Central memory CD8-positive, alpha-beta T cell (primary cell): ENCODE results near the gene DAPK3.

ENCODE experiments used
- ATAC-seq: fragments of 150-1000 bp; cut with Tn5 transposase; replicated peaks from 2 replicates; pipeline ENCODE4 v1.10.0; 2022; ENCODE audit warnings: mild to moderate bottlenecking, moderate FRiP score, moderate number of reproducible peaks; ENCODE audit not compliant: poor library complexity, severe bottlenecking; ENCODE audit errors: extremely low read depth
- DNase-seq, 2 donors: peaks; one replicate each; pipeline ENCODE4 v3.0.0; 2021; ENCODE audit warnings: low spot score in 2 of 2
- H3K27ac Mint-ChIP-seq: one replicate; pipeline ENCODE4 v1.8.0; 2022; ENCODE audit warnings: low read depth, mild to moderate bottlenecking, moderate library complexity, mixed read lengths
- H3K27me3 Mint-ChIP-seq: one replicate; pipeline ENCODE4 v1.8.0; 2022; ENCODE audit warnings: mixed read lengths
- H3K36me3 Mint-ChIP-seq: one replicate; pipeline ENCODE4 v1.8.0; 2022; ENCODE audit warnings: mild to moderate bottlenecking, moderate library complexity, mixed read lengths; ENCODE audit not compliant: insufficient read depth
- H3K4me1 Mint-ChIP-seq: one replicate; pipeline ENCODE4 v1.8.0; 2022; ENCODE audit warnings: mixed read lengths
- H3K4me3 Mint-ChIP-seq: one replicate; pipeline ENCODE4 v1.8.0; 2022; ENCODE audit warnings: mild to moderate bottlenecking, moderate library complexity, mixed read lengths
- H3K9me3 Mint-ChIP-seq: one replicate; pipeline ENCODE4 v1.8.0; 2022; ENCODE audit warnings: mixed read lengths

The DAPK3 gene

GRCh38 chr19:3980353-3981251, 9.7 kb upstream of the DAPK3 start:
- peaks cover 93% of the 10 kb centered on the region for H3K36me3 Mint-ChIP-seq
- no peak for DNase-seq
- peaks cover 38% of the 10 kb centered on the region for H3K4me1 Mint-ChIP-seq
- H3K27me3 Mint-ChIP-seq = no peaks in the 10 kb centered on the region
- H3K9me3 Mint-ChIP-seq = no peaks in the 10 kb centered on the region
- peak overlapping the region; percentile 95 for H3K27ac Mint-ChIP-seq
- H3K4me3 Mint-ChIP-seq = peak overlapping the region; percentile 37
- no peak for ATAC-seq

DNA sequence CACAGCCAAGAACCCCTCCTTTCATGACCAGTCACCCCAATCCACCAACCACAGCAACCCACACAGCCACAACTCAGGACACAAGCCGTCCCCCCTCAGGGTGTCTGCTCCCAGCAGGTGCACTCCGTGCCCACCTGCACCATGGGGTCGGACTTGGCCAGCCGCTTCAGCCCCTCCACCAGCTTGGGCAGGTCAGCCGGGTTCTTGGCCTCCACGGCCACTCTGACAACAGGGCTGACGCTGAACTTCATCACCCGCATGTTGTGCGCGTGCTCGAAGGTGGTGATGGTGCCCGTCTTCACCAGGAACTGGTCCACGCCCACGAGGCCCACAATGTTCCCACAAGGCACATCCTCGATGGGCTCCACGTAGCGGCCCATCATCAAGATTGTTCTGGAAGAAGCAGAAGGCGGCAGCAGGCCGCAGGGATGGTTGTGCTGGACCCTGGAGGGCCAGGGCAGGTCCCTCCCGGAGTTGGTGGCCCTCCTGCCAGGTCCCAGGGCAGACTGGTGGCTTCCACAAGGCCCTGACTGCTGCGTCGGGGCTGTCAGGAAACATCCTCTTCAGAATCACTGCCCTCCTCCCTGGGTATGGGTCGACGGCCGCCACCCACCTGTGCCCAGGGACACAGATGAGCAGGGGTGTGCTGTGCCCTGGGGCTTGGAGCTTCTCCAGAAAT, 8.9 kb upstream of the DAPK3 start:
- no peaks in the 10 kb centered on the region for H3K27me3 Mint-ChIP-seq
- ATAC-seq = no peak
- H3K36me3 Mint-ChIP-seq = peaks cover 94% of the 10 kb centered on the region
- no peak for DNase-seq
- H3K27ac Mint-ChIP-seq = no peak overlapping the region
- no peaks in the 10 kb centered on the region for H3K9me3 Mint-ChIP-seq
- peaks cover 30% of the 10 kb centered on the region for H3K4me1 Mint-ChIP-seq
- H3K4me3 Mint-ChIP-seq = peak overlapping the region; percentile 23

DNA sequence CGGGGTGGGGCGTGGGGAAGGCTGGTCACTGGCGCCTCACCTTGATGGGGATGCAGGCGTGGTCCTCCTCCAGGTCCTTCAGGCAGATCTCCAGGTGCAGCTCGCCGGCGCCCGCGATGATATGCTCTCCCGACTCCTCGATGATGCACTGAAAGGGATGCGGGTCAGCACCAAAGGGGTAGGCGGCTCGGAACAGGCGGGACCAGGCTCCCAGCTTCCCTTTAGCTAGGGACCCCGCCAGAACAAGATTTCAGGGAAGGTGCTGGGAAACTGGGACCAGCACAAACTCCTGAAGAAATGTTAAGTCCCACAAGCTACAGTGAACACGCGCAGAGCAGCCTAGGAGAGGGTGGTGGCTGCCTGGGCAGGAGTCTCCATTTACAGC, 8.4 kb upstream of the DAPK3 start:
- DNase-seq (no peak), ATAC-seq (no peak)
- Mint-ChIP-seq H3K27ac (peak overlapping the region; percentile 73), H3K4me1 (peaks cover 25% of the 10 kb centered on the region), H3K4me3 (peak overlapping the region; percentile 23), H3K36me3 (peaks cover 90% of the 10 kb centered on the region), H3K9me3 (no peaks in the 10 kb centered on the region), H3K27me3 (no peaks in the 10 kb centered on the region)

DNA sequence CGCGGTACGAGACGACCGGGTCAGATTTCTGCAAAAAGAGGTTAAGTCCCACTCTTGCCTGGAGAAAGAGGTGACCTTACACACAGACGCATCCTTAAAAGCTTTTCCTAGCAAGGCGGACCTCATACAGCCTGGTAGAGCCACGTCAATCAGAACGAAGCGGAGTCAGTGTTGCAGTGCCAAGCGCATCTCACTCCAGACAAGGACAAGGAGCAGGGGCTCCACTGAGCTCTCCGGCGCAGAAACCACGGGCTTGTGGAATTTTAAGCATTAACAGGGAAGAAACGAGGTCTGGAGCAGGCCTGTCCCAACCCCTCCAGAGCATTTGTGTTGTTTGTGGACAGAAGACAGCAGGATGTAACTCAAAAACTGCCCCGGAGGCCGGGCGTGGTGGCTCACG, 7.2 kb upstream of the DAPK3 start:
- Mint-ChIP-seq H3K4me3 (peak overlapping the region; percentile 18), H3K36me3 (peaks cover 79% of the 10 kb centered on the region), H3K27ac (no peak overlapping the region), H3K9me3 (no peaks in the 10 kb centered on the region), H3K4me1 (peaks cover 14% of the 10 kb centered on the region), H3K27me3 (no peaks in the 10 kb centered on the region)
- DNase-seq (no peak), ATAC-seq (no peak)

DNA sequence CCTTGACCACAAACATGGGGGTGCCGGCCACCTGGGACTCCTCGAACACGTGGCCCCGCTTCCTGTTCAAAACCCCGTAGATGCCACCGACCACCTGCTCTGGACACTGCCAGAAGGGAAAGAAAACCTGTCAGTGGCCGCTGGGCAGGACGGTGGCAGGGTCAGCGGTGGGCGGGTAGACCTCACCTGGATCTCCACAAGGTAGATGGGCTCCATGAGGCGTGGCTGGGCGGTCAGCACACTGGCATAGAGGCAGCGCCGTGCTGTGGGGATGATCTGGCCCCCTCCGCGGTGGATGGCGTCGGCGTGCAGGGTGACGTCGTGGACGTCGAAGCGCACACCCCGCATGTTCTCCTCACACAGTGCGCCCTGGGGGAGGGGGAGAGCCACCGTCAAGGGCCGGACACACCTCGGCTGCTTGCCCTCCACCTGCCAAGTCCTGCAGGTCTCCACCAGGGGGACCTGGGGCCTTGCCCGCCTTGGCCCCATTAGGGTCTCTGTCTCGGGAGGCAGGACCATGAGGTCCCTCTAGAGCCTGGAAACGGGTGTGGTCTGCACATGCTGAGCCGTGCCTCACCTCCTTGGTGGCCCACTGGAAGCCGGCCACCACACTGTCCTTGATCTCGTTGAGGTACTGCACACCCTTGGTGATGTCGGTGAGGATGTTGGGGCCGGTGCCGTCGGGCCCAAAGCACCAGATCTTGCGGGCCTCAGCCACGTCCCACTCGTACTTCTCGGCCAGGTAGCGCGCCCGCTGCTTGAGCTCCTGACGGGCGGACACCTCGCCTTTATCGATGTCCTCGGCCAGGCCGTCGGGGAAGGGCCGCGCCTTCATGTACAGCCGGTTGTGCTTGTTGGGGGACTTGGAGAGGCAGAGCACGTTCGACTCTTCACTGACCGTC, 6.6 kb upstream of the DAPK3 start:
- Mint-ChIP-seq H3K27ac (peak overlapping the region; percentile 38), H3K9me3 (no peaks in the 10 kb centered on the region), H3K4me3 (peak overlapping the region; percentile 47), H3K4me1 (peaks cover 7% of the 10 kb centered on the region), H3K27me3 (no peaks in the 10 kb centered on the region), H3K36me3 (peaks cover 76% of the 10 kb centered on the region)
- ATAC-seq (no peak), DNase-seq (no peak)

DNA sequence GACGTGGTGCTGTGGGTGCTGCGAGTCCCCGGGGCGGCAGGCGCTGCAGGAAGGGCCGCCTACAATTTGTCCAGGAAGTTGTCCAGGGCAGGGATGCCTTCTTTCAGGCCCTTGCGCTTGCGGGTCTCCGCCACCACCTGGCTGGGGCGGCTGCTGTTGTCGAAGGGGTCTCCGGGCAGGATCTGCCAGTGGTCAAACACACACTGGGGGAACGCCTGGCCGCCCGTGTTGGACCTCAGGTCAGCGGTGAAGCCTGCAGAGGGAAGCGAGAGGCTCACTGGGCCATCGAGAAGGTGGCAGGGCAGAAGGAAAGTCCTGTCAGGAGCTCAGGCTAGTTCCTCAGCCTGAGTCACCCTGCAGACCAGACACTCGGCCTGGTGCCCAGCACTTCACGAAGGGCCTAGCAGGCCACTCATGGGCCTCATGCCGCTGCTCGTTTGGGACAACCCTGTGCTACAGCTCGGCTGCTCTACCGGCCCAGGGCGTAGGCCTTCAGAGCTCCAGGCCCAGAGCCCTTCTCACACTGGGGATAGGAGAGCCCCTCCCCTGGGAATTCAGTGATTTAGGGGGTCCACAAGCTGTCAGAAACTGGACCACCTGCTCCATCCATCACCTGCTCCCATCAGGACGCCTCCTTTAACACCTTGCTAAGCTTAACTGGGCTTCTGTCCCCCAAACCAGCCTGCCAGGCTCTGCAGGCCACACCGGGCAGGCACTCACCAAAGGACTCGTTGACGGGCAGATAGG, 5.8 kb upstream of the DAPK3 start:
- Mint-ChIP-seq H3K9me3 (no peaks in the 10 kb centered on the region), H3K27ac (peak overlapping the region; percentile 38), H3K36me3 (peaks cover 71% of the 10 kb centered on the region), H3K4me1 (peaks cover 5% of the 10 kb centered on the region), H3K4me3 (peak overlapping the region; percentile 47), H3K27me3 (no peaks in the 10 kb centered on the region)
- no peak for DNase-seq
- ATAC-seq = no peak

DNA sequence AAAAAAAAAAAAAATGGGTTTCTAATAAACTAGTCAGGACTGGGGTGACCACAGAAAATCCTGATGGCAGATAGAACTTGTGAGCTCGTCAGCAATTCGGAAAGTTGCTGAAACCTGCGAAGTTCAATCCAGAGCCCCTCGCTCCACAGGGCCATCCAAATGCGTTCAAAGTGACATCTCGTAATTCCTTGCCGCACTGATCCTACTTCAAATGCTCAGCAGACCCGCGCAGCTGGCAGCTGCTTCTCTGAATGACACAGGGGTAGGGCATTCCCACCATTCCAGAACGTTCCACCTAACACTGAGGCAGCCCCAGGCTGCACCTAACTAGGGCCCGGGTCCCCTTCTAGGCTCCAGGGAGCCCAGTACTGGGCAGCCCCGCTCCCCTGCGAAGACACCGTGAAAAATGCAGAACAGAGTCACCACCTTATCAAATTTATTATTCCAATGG, 4.8 kb upstream of the DAPK3 start:
- DNase-seq = no peak
- Mint-ChIP-seq H3K36me3 (peaks cover 68% of the 10 kb centered on the region), H3K27ac (peak overlapping the region; percentile 35)

GRCh38 chr19:3975144-3975543, 4.2 kb upstream of the DAPK3 start:
- no peaks in the 10 kb centered on the region for H3K9me3 Mint-ChIP-seq
- peaks cover 11% of the 10 kb centered on the region for H3K4me1 Mint-ChIP-seq
- no peak overlapping the region for H3K4me3 Mint-ChIP-seq
- no peaks in the 10 kb centered on the region for H3K27me3 Mint-ChIP-seq
- no peak for DNase-seq
- no peak overlapping the region for H3K27ac Mint-ChIP-seq
- peaks cover 69% of the 10 kb centered on the region for H3K36me3 Mint-ChIP-seq
- ATAC-seq = no peak

More for the DNA sequence above, 4.8 kb upstream of the DAPK3 start:
- Mint-ChIP-seq H3K27me3 (no peaks in the 10 kb centered on the region), H3K9me3 (no peaks in the 10 kb centered on the region), H3K4me3 (no peak overlapping the region), H3K4me1 (peaks cover 6% of the 10 kb centered on the region)
- ATAC-seq = no peak

- no peak for DNase-seq
- H3K27ac Mint-ChIP-seq = peak overlapping the region; percentile 85
- peaks cover 31% of the 10 kb centered on the region for H3K36me3 Mint-ChIP-seq
- H3K9me3 Mint-ChIP-seq = no peaks in the 10 kb centered on the region
- peak overlapping the region; percentile 89 for H3K4me3 Mint-ChIP-seq
- H3K4me1 Mint-ChIP-seq = peaks cover 23% of the 10 kb centered on the region
- no peak for ATAC-seq
- H3K27me3 Mint-ChIP-seq = no peaks in the 10 kb centered on the region
Observed at GRCh38 chr19:3970313-3970807, 539 bp downstream of the DAPK3 start.

GRCh38 chr19:3969435-3970312, 1.2 kb downstream of the DAPK3 start:
- H3K4me3 Mint-ChIP-seq = peak overlapping the region; percentile 89
- no peaks in the 10 kb centered on the region for H3K9me3 Mint-ChIP-seq
- no peaks in the 10 kb centered on the region for H3K27me3 Mint-ChIP-seq
- H3K27ac Mint-ChIP-seq = peak overlapping the region; percentile 85
- peaks cover 23% of the 10 kb centered on the region for H3K4me1 Mint-ChIP-seq
- ATAC-seq (no peak), DNase-seq (no peak)
- peaks cover 27% of the 10 kb centered on the region for H3K36me3 Mint-ChIP-seq
